HG02642 (cell line): ENCODE measurements around the gene HES4.
"Not testable (repeated sequence)": the region's sequence is repeated elsewhere in the genome, so short reads cannot be mapped to it uniquely, and the experiment has no call there.

Experiments
- ATAC-seq: cut with Tn5 transposase; IDR thresholded peaks from one replicate; pipeline ENCODE4 v1.9.1; 2021; ENCODE audit warnings: mild to moderate bottlenecking; ENCODE audit not compliant: unreplicated experiment, poor library complexity

The HES4 gene

DNA sequence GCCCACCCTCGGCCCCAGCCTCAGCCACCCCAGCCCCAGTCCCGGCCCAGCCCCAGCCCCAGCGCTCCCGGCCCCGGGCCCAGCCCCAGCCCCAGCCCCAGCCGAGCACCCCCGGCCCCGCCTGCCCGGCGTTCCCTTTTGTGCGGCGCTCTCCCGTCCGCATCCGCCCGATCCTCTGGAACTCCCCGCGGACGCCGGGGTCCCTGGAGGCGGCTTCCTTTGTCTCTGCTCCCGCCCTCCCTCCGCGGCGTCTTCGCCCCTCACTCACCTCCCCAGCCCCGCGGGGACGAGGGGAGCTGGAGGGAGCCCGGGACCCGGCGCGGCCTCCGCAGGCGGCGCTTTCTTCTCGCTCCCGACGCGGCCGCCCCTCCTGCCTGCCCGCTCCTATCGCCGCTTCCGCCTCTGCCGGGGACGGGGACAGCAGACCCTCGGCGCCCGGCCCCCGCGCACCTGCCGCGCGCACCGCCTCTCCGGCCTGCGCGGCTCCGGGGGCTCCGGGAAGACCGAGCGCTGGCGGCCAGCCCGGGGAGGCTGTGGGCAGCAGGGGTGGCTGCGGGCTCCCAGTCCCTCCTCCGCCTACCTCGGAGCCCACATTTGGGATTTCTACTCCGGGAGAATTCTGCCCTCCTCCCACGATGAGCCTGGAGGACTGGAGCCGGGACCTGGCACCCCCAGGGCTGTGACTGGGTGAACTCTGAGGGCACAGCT lies 34.0 kb upstream of the HES4 start:
- no peak for ATAC-seq

DNA sequence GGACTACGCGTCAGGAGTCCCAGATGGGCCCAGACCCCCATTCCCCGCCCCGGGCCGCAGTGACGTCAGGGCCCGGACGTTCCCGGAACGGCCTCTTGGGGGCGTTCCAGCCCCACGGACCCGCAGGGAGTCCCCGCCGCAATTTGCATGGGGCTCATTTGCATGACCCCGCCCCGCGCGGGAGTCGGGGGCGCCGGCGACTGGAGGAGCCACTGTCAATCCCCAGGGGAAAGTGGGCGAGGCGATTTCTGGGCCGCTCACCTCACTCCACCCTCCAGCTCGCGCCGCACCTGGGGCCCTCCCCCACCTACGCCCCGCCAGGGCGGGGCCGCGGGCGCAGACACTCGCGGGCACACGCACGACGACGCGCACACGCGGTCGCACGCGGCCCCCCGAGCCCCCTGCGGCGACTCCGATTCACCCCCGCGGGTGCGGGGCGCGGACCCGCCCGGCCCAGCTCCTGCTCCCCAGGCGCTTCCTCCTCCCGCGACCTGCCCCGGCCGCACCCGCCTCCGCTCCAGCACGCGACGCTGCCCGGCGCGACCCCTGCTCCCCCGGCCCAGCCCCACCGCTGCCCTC lies 33.2 kb upstream of the HES4 start:
- ATAC-seq = peak; percentile 85

DNA sequence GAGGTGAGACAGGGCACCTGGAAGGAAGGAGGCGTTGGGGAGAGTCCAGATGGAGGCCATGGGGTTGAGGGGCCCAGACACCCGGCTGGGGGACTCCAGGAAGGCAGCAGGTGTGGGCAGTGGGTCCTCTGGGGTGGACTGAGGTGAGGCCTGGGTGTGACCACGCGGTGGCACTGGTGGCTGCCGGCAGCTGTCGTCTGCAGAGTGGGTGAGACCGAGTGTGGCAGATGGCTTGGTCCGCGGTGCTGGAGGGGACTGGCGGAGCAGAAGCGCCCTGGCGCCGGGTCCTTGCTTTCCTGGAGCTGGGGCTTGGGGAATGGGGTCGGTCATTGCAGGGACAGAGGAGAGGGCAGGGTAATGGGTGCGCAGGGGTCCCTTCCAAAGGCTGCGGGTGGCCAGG lies 32.5 kb upstream of the HES4 start:
- ATAC-seq = peak; percentile 11

DNA sequence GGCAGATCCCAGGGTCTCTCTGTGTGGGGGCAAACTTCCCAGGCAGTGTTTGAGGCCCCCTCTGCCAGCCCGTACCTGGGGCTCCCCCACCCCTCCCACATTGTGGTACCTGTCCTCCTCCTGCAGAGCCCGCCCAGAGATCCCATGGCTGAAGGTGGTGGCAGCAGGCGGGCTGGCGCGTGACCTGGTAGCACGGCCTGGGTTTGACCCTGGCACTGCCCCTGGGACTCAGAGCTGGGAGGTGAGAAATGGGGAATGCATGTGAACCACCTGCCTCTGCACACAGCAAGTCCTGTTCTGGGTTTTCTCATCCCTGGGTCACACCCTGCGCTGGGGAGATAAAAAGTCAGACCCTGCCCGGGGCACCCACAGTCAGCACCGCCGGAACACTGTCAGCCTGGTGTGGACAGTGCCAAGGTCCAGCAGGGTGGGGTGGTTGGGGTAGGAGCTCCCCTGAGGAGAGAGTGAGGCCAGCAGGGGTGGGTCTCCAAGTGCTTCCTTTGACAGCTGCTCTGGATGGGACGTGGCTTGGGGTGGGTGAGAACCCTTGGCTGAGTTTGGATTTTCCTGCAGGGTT lies 31.9 kb upstream of the HES4 start:
- no peak for ATAC-seq

DNA sequence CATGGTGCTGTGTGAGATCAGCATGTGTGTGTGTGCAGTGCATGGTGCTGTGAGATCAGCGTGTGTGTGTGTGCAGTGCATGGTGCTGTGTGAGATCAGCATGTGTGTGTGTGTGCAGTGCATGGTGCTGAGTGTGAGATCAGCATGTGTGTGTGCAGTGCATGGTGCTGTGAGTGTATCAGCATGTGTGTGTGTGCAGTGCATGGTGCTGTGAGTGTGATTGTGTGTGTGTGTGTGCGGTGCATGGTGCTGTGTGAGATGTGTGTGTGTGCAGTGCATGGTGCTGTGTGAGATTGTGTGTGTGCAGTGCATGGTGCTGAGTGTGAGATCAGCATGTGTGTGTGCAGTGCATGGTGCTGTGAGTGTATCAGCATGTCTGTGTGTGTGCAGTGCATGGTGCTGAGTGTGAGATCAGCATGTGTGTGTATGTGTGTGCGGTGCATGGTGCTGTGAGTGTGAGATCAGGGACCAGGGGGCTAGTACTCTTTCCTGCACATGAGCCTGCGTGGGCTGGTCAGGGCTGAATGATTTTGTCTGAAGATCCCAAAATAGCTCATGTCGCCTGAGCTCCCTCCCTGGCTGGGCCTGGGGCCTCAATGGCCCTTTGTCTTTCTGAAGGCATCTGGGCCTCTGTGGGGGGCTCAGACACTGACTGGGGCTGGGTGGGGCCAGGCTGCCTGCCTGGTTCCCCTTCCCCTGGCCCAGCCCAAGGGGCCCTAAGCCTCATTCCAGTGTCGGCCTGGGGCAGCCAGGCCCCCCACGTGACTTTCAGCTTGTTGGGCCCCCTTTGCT lies 31.2 kb upstream of the HES4 start:
- not testable (repeated sequence) for ATAC-seq

DNA sequence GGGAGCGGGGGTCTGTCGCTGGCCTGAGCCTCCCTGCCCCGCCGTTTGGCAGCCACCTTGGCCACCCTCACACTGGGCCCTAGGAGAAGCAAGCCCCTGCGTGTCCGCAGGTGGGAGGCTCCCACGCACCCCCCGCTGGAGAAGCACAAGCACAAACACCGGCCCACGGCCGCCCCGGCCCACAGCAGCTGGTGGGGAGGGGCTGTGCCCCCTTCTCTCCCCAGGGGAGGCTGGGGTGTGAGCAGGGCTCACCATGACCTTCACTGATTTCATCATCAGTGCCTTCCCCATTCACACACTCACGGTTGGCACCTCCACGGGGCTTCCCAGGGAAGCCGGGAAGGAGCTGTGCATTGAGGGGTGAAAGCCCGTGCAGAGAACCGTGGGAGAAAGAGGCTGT lies 27.9 kb upstream of the HES4 start:
- no peak for ATAC-seq

DNA sequence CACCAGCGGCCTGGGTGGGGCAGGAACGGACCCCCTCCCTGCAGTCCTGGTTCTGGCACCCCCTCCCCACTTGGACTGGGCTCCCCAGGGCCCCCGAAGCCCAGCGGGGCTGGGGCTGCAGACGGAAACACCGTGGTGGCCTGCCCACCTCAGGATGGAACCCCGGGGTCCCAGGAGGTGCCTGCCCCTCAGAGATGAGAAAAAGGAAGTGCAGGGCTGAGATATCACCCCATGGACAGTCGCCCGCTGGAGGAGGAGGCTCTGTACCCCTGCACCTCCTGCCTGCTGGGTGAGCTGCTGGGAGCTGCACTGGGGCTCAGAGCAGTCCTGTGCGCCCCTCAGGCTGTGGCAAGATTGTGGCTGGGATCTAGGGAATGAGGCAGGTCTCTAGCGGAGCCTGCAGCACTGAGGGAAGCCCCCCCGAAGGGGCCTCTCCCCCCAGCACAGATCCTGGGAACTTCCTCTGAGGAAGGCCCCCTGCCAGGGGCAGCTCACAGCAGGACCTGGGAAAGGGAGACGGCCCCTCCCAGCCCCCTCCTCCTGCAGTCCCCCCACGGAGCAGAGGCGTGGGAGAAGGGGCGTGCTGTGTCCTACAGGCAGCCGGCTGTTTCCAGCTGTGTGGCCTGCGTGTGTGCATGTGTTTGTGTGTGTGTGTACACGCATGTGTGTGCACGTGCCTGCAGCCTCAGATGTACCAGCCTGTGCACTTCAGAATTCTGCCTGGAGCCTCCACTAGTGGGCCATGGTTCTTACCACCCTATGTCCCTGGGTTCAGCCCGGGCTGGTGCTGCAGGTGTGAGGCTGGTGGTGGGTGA lies 26.9 kb upstream of the HES4 start:
- ATAC-seq = no peak

DNA sequence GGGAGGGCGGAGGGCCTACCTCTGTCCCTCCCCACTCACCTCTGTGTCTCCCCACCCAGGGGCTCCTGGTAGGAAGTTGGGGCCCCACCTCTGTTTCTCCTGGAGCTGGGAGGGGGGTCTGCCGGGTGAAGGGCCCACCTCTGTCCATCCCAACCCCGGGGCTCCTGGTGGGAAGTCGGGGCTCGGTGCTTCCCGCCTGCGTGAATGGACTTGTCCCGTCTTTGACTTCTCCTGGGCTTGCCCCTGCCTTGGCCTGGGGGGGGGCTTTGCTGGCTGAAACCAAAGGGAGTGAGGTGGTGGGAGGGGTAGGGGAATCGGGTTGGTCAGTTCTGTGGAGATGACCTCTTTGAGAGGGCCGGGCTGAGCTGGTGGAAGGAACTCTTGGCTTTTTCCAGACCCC lies 25.8 kb upstream of the HES4 start:
- ATAC-seq = no peak

DNA sequence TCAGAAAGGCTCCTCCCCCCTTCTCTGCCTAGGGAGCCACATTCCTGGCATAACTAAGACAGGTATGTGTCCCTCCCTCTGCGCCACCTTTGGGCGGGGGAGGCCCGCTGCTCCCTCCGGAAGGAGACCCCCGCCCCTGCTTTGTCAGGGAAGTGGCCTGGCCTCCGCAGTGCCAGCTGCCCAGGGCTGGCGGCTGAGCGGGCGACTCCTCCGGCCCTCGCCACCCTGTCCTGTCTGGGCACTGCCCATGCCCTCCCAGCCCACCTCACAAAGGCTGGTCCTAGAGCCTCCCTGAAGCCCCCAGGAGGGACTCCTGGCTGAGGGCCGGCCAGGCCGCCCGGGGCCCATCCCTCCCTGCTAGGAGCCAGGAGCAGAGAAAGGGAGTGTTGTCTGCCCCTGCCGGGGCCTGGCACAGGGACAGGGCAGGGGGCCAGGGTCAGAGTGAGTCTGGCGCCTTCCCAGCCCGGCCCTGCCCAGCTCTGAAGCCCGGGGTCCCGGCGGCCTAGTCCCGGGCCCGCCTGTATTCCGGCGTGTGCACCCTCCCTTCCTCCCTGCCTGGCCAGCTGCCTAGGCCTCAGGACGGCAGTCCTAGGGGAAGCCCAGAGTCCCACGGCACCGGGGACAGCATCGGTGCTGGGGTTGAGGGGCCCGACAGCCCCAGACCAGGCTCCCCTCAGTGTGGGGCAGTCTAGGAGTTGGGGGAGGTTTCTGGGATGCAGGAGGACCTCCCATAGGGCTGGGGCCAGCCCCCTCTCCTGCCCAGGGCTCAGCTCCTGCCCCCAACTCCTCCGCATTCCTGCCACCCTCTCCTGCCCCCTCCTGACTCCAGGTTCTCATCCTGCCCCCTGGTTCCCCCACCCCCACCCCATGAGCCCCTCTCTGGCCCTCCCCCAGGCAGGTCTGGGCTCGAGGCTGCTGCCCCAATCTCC lies 25.1 kb upstream of the HES4 start:
- no peak for ATAC-seq

DNA sequence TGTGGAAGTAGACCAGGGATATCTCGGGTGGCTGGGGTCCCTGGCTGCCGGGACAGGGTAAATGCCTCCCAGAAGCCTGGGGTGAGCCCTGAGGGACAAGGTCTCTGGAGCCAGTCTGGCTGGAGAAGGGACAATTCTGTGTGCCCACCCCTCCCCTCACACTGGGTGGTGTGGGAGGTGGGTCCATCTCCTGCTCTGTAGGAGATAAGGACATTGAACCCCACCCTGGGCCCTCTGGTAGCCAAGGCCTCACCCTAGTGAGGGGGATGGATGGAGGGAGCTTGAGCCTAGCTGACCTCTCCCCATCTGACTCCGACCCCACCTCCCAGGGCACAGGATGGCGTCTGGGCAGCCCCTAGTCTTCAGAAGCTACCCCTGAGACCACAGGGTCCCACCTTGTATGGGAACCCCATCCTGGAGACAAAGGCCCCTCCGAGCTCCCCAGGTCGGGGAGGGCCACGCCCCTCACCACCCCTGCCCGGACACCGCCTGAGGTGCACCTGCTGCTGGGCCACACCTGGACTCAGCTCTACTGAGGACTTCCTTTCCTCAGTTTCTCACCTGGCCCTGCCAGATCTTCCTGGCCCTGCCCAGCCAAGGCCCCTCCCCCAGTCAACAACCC lies 24.4 kb upstream of the HES4 start:
- no peak for ATAC-seq

DNA sequence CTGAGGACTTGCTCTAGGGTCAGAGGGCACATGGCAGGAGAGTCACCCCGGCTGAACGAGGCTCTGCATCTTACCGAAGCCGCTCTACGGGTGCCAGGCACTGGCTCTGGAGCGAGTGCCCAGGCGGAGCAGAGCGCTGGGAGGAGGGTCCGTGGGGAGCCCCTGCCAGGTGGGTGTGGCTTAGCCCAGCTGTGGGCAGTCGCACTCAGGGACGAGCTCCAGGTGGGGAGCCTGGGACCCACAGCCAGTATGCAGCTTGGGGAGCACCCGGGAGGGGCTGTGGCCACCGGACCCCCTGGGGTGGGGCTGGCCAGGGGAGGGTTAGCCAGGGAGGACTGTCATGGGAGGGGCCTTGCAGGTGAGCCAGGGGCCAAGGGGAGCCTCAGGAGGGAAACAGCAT lies 23.8 kb upstream of the HES4 start:
- ATAC-seq = no peak

DNA sequence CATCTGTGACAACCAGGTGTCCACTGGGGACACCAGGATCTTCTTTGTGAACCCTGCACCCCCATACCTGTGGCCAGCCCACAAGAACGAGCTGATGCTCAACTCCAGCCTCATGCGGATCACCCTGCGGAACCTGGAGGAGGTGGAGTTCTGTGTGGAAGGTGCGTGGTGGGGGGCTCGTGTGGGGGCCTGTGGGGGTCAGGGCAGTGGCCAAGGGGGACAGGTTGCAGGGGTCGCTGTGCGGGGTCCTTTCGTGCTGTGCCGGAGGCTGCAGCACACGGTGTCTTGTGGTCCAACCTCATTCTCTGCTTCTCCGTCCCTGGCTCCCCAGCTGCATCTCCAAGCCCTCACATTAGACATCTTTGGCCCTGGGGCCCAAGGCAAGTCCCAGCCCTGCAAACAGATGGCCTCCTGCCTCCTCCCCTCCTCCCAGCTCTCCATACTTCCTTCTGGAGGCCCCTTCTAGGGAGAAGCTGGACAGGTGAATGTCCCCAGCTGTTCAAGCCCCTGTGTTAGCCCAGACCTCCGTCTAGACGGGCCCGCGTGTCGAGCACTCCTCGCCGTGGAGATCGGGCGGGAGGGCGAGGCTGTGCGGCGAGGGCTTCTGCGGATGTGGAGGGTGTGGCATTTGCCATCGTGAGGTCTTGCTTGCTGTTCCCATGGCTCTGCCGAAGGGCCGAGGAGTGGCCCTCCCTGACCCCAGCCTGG lies 22.6 kb upstream of the HES4 start:
- ATAC-seq = no peak

DNA sequence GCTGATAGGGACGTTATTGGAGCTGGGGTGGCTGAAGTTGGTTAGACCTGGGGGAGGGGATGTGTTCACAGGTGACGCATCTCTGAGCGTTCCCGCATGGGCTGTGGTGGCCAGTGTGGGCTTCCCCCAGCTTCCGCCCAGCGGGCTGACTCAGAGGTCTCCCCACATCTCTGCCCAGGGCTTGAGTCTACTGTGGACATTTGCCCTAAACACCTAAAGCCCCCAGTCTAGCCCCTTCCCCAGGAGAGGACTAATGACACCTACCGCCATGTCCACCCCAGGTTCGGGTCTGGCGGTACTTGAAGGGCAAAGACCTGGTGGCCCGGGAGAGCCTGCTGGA lies 22.0 kb upstream of the HES4 start:
- ATAC-seq = no peak

DNA sequence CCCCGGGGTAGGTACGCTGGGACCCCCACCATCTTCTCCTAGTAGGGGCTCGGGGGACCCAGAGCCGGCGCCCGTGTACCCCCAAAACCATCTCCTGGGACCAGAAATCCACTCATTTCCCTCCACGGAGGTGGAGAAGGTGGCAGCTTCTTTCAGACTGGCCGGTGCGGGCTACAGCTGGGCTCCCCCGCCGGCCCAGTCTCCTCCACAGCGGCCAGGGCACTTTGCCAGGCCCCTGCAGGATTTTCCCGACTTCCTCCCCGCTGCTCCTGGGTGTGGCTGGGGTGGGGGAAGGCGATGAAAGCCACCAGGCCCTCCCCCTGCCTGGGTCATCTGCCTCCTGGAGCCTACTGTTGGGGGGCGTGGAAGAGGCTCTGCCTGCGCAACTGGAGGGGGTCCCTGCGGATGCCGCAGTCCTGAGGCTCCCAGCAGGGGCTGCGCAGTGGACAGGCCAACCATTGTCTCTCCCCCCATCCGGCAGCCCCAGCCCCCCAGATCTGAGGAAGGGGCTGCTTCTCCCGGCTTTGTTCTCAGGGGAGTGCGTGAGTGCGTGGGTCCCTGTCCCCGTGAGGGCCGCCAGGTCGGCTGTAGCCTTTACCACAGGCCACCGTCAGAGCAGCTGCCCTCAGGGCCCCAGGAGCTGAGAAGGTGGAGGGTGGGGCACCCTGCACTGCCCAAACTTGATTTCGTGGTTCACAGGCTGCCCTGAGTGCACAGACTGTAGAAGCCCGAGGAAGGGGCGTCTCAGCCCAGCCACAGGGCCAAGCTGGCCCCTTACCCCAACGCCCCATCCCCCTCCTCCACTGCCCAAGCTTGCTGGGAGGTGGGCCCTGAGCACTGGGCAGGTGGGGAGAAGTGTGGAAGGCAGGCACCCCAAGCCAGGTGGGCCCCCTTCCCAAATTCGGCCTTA lies 21.4 kb upstream of the HES4 start:
- ATAC-seq = no peak

DNA sequence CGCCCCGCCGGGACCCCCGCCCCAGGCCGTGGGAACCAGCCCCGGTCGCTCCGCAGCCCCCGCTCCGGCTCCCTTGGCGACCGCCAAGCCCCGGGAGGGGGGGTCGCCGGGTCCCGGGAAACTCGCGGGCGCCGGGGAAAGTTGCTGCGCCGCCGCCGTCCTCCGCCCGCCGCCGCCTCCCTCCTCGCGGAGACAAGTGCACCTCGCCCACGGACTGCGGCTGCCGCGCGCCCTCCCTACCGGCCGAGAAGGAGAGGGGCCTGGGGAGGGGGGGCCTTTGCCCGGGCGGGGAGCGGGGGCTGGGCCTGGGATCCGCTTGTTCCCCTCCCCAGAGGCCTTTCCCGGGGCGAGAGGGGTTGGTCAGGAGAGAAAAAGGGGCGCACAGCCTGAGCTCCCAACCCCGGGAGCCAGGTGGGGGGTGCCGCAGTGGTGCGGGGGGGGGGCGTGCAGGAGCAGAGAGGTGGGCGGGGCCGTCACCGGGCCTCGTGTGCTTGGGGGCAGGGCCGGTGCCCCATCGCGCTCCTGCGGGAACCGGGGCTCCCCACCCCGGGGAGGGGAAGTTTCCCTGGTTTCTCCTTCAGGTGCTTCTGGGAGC lies 20.6 kb upstream of the HES4 start:
- ATAC-seq = peak; percentile 14

DNA sequence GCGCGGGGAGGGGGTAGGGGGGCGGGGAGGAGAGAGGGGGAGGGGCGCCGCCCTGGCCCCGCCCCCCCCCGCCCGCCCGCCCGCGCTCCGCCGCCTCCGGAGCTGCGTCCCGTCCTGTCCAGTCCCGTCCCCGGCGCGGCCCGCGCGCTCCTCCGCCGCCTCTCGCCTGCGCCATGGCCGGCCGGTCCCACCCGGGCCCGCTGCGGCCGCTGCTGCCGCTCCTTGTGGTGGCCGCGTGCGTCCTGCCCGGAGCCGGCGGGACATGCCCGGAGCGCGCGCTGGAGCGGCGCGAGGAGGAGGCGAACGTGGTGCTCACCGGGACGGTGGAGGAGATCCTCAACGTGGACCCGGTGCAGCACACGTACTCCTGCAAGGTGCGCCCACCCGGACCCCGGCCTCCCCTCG lies 20.1 kb upstream of the HES4 start, which contains the start of gene AGRN:
AGRN (plus strand) TSS at position 121 of the 405 bp plus-strand sequence; CDS start at position 174, 53 bp downstream.
- ATAC-seq = peak; percentile 41
